Vagina (tissue), 2 donors: ENCODE measurements around the gene UPK1B. TPM values are rescaled to one million over a fixed set of nuclear protein-coding genes. Genes with fewer than 3 reads are reported as not detected.

ENCODE experiments used
- DNase-seq, 2 donors: peaks; one replicate each; pipeline ENCODE4 v3.0.0-alpha.2; 2017; ENCODE audit errors: extremely low spot score in 2 of 2
- H3K27ac ChIP-seq: fragments of 200-600 bp; sonication (generic); one replicate; pipeline ENCODE4 v1.5.1; 2019
- H3K27me3 ChIP-seq: fragments of 200-600 bp; sonication (generic); one replicate; pipeline ENCODE4 v1.5.1; 2019
- H3K36me3 ChIP-seq, 2 donors: fragments of 200-600 bp; sonication (generic); one replicate each; pipeline ENCODE4 v1.5.1; 2017 to 2019
- H3K4me1 ChIP-seq: fragments of 200-600 bp; sonication (generic); one replicate; pipeline ENCODE4 v1.5.1; 2019
- H3K4me3 ChIP-seq, 2 donors: fragments of 200-600 bp; sonication (generic); 1 replicate in 1 of 2; 2 replicates in 1 of 2; pipeline ENCODE4 v1.5.1; 2016 to 2019
- H3K9me3 ChIP-seq: fragments of 200-600 bp; sonication (generic); one replicate; pipeline ENCODE4 v1.5.1; 2019
- CTCF ChIP-seq, 3 experiments: fragments of 450-650 bp in 2 of 3; fragments of 200-600 bp in 1 of 3; sonication (generic) in 1 of 3; IDR thresholded peaks; one replicate each; pipeline ENCODE4 v1.5.1; 2017 to 2019; ENCODE audit warnings: antibody characterized with exemption in 3 of 3, mild to moderate bottlenecking in 2 of 3, moderate library complexity in 2 of 3
- POLR2A ChIP-seq, 2 donors: fragments of 450-650 bp; IDR thresholded peaks; one replicate each; pipeline ENCODE4 v1.6.1; 2017; ENCODE audit warnings: antibody characterized with exemption in 2 of 2, mild to moderate bottlenecking in 2 of 2, moderate library complexity in 2 of 2
- POLR2AphosphoS5 ChIP-seq, 2 donors: sonication (generic); formaldehyde crosslinking; IDR thresholded peaks; one replicate each; pipeline ENCODE4 v1.9.0; 2017; ENCODE audit warnings: antibody characterized with exemption in 2 of 2, mild to moderate bottlenecking in 2 of 2, low read depth in 1 of 2; ENCODE audit not compliant: insufficient read depth in 1 of 2
- intact Hi-C: fragments of 100-400 bp; cut with DNase I; formaldehyde crosslinking; loops from one replicate; pipeline ENCODE4 v1.15.1; 2023
- total RNA-seq: library from RNA; depleted of rRNA; stranded (reverse); fragments of >200 nt; gene quantifications from one replicate; pipeline ENCODE4 v1.2.3, GENCODE V29; 2016

Gene UPK1B
- total RNA-seq, 1 donor from 2014 or later = not detected

- Histone ChIP-seq H3K4me1 (no peaks in the 10 kb centered on the region), H3K36me3 (peaks cover 0 to 53% of the 10 kb centered on the region in 2 donors), H3K9me3 (no peaks in the 10 kb centered on the region), H3K27ac (no peak overlapping the region), H3K4me3 (no peak overlapping the region), H3K27me3 (no peaks in the 10 kb centered on the region)
- TF ChIP-seq POLR2A (IDR thresholded peaks at IDR 0.05) (no peak), CTCF (IDR thresholded peaks at IDR 0.05) (no peak), POLR2AphosphoS5 (IDR thresholded peaks at IDR 0.05; ENCODE audit: insufficient read depth in 1 of 2, low read depth in 1 of 2) (no peak)
- intact Hi-C loops = no loop called here
- no peak for DNase-seq
Observed at GRCh38 chr3:119211803-119212202, 38.4 kb downstream of the UPK1B start.

- H3K36me3 ChIP-seq = peaks cover 0 to 83% of the 10 kb centered on the region in 2 donors
- no peaks in the 10 kb centered on the region for H3K27me3 ChIP-seq
- no peaks in the 10 kb centered on the region for H3K9me3 ChIP-seq
- no peak overlapping the region for H3K27ac ChIP-seq
- TF ChIP-seq POLR2A (IDR thresholded peaks at IDR 0.05) (no peak), POLR2AphosphoS5 (IDR thresholded peaks at IDR 0.05; ENCODE audit: insufficient read depth in 1 of 2, low read depth in 1 of 2) (no peak), CTCF (IDR thresholded peaks at IDR 0.05) (no peak)
- intact Hi-C loops = no loop called here
- no peaks in the 10 kb centered on the region for H3K4me1 ChIP-seq
- H3K4me3 ChIP-seq = no peak overlapping the region
- DNase-seq = no peak
Observed at GRCh38 chr3:119219069-119219468, 45.7 kb downstream of the UPK1B start.

- intact Hi-C loops = no loop called here
- Histone ChIP-seq H3K36me3 (peaks cover 0 to 79% of the 10 kb centered on the region in 2 donors), H3K27me3 (no peaks in the 10 kb centered on the region), H3K4me3 (no peak overlapping the region), H3K9me3 (no peaks in the 10 kb centered on the region), H3K27ac (no peak overlapping the region), H3K4me1 (no peaks in the 10 kb centered on the region)
- TF ChIP-seq CTCF (IDR thresholded peaks at IDR 0.05) (no peak), POLR2A (IDR thresholded peaks at IDR 0.05) (no peak), POLR2AphosphoS5 (IDR thresholded peaks at IDR 0.05; ENCODE audit: insufficient read depth in 1 of 2, low read depth in 1 of 2) (no peak)
- DNase-seq = no peak
Observed at GRCh38 chr3:119220198-119220597, 46.8 kb downstream of the UPK1B start.

GRCh38 chr3:119220970-119221667, 47.7 kb downstream of the UPK1B start:
- H3K4me3 ChIP-seq = no peak overlapping the region
- H3K27ac ChIP-seq = no peak overlapping the region
- TF ChIP-seq POLR2AphosphoS5 (IDR thresholded peaks at IDR 0.05; ENCODE audit: insufficient read depth in 1 of 2, low read depth in 1 of 2) (no peak), CTCF (IDR thresholded peaks at IDR 0.05) (no peak), POLR2A (IDR thresholded peaks at IDR 0.05) (no peak)
- no peaks in the 10 kb centered on the region for H3K27me3 ChIP-seq
- H3K36me3 ChIP-seq = peaks cover 0 to 70% of the 10 kb centered on the region in 2 donors
- H3K9me3 ChIP-seq = no peaks in the 10 kb centered on the region
- intact Hi-C loops = no loop called here
- no peak for DNase-seq
- no peaks in the 10 kb centered on the region for H3K4me1 ChIP-seq

GRCh38 chr3:119221779-119222320, 48.5 kb downstream of the UPK1B start:
- H3K4me1 ChIP-seq = no peaks in the 10 kb centered on the region
- H3K27ac ChIP-seq = no peak overlapping the region
- DNase-seq = no peak
- no peak overlapping the region for H3K4me3 ChIP-seq
- H3K9me3 ChIP-seq = no peaks in the 10 kb centered on the region
- intact Hi-C loops = no loop called here
- no peak for TF ChIP-seq POLR2A (IDR thresholded peaks at IDR 0.05)
- no peak for TF ChIP-seq POLR2AphosphoS5 (IDR thresholded peaks at IDR 0.05; ENCODE audit: insufficient read depth in 1 of 2, low read depth in 1 of 2)
- TF ChIP-seq CTCF (IDR thresholded peaks at IDR 0.05) = no peak
- H3K27me3 ChIP-seq = no peaks in the 10 kb centered on the region
- peaks cover 0 to 70% of the 10 kb centered on the region in 2 donors for H3K36me3 ChIP-seq
